Amniotic epithelial cell (primary cell): ENCODE results near the gene CSTF1.
"Not testable (repeated sequence)": the region's sequence is repeated elsewhere in the genome, so short reads cannot be mapped to it uniquely, and the experiment has no call there.

Source experiments
- DNase-seq: peaks from one replicate; pipeline ENCODE4 v3.0.0-alpha.2; 2010; ENCODE audit warnings: low read depth

CSTF1 gene

DNA sequence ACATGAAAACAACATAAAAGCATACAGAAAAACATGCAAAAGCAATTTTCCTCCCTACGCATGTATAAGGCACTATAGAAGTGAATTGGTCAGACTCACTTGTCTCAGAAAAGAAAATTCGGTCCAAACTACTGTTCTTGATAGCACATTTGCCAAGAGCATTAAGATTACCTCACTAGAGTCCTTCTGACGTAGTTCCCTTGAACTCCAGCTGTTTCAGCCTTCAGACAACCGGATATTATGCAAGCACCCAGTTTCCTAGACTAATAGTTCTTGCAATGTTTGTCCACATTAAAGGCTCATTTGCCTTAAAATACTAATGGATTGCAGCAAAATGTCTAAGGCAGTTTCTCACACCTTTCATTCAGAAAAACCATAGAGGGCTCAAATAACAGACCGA, 17.1 kb downstream of the CSTF1 start:
- peak; percentile 92 for DNase-seq

DNA sequence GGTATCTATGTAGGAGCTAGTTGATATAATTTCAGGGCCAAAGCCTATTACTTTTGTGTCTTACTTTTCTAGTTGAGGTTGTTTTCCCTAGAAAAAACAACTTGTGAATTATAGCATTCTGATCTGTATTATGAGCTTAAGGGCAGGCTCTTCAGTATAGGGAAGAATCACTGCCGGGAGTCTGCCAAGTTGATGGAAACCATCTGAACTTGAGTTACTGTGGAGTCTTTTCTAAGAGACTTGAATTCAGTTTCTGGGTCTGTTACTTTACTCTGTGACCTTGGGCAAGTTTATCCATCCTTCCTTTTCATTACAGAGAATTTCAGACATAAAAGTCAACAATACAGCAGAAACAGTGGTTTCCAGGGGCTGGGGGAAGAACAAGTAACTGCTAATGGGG, 17.5 kb downstream of the CSTF1 start:
- DNase-seq = no peak

DNA sequence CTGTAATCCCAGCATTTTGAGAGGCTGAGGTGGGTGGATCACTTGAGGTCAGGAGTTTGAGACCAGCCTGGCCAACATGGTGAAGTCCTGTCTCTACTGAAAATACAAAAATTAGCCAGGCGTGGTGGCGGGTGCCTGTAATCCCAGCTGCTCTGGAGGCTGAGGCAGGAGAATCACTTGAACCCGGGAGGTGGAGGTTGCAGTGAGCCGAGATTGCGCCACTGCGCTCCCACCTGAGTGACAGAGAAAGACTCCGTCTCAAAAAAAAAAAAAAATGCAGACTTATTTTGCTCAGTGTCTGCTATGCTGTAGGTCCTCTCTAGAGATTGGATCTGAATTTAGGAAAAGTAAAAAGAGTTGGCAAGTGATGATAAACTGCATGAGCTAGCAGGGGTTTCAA, 18.8 kb downstream of the CSTF1 start:
- DNase-seq = not testable (repeated sequence)

DNA sequence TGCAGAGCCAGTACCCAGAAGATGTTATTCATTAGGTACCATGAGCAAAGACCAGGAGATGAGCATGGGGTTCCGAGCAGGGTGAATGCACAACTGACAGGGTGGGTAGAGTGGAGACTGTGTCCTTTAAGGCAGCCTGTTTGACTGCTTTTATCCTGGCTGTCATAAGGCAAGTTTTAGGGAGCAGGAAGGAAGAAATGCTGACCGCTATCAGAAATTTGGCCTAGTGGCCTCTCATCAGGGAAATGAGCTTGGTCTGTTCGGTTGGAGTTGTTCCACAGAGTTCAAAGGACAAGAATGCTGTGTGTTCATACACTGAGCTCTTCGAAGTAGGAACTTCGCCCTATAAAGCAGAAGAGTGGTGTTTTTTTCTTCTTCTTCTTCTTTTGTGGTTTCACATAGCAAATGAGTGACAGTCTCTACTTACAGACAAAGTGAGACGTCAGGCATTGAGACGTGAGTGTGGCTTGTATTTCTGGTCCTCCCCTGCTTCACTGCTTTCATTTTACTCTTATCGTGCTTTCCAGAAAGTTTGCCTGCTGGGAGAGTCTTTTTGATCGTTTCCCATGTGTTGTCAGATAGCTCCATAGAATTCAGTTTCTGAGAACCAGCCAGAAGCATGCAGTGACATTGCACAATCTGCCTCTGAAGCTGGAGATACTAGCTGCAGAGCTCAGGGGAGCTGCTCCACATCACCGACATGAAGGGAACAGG, 19.5 kb downstream of the CSTF1 start, which contains the start of gene CASS4:
Gene CASS4, plus strand, starts transcription at position 502 of the 714 bp plus-strand sequence. Its CDS starts 199 bp downstream, at position 701.
- peak; percentile 87 for DNase-seq

DNA sequence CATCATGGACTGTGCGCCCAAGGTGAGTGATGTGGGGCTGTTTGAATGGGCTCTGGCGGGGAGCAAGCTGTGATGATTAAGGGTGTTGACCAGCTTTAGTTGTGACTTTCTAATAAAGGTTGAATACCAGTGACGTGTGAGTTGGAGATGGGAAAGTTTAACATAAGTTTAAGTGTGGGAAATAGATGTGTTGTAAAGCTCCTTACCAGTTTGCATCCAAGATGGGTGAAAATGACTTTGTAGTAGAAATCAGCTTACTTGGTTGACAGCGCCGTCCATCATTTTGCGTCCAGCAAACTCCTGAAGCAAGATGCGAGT, 20.0 kb downstream of the CSTF1 start:
- no peak for DNase-seq

DNA sequence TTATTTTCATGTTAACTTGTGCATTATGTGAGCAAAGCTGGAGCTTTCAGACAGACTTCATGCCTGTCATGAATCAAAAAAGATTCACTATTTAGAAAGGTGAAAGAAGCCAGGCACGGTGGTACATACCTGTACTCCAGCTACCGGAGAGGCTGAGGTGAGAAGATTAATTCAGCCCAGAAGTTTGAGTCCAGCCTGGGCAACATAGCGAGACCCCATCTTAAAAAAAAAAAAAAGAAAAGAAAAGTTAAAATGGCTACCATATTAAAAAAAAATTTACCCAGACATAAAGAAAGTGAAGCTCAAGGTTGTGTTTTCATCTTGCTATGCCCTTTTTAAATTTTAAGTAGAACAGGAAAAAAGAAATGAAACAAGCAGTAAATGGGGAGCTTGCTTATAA, 20.5 kb downstream of the CSTF1 start:
- no peak for DNase-seq

DNA sequence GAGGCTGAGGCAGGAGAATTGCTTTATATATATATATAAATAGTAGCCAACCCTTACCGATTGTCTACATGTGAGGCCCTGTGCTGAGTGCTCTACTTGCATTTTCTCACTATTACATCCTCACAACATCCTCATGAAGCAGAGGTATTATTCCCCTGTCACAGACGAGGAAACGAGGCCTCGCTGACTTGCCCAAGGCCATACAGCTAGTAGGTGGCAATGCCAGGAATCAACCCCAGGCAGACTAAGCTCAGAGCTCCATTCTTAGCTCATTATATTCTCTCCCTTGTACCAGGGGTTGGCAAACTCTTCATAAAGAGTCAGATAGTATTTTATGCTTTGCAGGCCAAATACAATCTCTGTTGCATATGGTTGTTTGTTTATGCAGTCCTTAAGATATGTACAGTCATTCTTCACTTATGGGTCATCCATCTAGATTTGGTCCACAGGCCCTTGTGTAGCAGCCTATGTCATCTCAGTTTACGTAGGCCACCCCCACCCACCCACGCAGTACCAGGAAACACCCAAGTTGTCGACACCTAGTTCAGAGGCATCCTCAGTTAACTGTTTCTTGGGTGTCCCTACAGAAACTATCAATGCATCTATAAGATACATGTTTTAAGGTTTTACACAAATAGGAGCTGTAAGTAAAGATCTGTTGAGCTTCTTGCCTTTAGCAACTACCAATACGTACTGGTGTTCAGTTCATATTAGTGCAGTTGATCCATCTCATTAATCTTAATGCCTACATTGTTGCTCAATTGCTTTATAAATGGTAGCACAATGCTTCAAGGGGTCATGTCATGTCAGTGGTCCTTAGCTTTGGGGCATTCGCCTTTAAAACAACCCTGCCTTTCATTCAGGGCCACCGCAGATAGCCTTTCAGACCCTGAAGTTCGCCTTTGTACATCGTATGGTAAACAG, 22.7 kb downstream of the CSTF1 start:
- DNase-seq = peak; percentile 79

DNA sequence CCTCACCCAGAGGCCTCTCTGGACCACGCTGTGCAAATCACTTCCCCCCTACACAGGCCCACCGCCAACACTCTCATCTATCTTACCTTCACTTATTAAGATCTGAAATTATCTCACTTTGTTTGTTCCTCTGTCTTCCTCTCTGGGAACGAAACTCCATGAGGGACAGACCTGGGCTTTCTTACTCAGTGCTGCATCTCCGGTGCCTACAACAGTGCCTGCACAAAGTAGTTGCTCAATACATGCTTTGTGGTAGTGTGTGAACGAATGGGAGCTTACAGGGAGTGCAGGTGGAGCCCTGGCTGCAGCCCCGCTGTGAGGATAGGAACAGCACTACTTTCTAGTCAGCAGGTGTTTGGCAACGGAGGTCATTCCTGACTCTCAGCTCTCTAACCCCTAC, 25.0 kb downstream of the CSTF1 start:
- DNase-seq = no peak

DNA sequence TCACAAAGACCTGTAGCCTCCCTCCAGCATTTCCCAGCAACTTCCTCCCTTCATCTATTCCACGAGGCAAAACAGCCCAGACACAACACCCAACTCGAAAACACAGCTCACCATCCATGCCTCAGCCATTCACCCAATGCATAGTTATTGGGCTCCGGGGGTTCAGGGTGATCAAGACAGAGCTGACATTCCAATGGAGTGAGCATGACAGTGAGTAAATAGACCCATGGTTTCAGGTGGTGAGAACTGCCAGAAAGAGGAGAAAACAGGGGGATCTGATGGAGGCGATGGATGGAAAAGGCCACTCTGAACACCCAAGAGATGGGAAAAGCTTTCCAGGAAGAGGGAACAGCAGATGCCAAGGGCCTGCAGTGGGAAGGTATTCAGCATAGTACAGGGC, 25.5 kb downstream of the CSTF1 start:
- no peak for DNase-seq

DNA sequence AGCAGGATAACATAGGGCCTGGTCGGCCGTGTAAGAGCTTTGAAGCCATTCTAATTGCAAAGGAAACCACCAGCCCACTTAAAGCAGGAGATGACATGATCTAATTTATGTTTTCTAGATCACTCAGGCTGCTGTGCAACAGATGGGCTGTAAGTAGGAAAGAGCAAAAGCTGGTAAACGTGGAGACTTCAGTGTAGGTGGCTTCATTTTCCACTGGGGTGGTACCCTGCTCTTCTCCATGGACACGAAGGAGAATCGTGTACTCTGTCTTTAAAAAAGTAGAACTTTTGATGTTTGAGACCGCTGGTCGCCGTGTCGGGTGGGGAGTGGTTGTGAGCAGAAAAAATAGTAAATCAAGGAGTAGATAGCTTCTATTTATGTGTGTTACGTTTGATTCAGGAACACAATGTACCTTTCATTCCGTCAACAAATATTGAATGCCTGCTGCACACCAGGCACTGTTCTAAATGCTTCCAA, 26.0 kb downstream of the CSTF1 start:
- no peak for DNase-seq

DNA sequence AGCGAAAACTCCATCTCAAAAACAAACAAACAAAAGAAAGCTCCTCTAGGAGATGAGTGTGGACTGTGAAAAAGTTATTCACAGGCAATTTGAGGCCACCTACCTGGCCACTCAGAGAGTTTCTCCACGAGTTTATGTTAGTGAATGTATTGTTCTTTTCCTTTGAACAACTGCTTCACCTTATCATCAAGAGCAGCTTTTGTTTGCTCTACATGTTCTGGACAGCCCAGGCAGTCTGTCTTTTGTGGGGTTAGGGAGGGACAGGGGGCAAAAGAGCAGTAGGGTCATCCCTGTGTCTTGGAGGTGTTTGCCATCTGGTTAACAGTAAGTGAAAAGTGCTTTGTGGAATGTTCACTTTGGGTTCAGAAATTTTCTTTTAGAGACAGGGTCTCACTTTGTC, 27.6 kb downstream of the CSTF1 start:
- no peak for DNase-seq

DNA sequence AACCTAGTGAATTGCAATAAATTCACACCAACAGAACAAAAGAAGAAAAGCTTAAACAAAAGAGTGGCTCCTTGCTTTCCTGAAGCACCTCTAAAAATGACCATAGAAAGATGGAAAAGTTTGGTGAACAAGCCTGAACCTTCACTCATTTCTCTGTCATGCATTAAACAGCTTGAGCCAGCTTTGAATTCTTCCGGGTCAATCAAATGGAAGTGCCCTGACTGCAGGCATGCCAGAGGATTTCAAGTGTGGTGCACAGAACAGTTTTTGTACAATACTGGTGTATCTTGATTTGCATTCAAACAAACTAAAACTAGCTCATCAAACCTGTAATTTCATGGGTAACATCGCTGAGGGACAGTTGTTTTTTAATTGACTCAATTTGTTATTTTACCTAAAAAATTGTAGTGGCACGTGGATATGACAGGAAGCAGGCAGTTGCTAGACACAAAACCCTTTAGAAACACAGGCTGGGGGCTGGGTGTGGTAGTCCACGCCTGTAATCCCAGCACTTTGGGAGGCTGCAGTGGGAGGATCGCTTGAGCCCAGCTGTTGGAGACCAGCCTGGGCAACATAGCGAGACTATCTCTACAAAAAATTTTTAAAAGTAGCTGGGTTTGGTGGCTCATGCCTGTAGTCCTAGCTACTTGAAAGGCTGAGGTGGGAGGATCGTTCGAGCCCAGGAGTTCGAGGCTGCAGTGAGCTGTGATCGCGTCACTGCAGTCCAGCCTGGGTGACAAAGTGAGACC, 28.7 kb downstream of the CSTF1 start:
- DNase-seq = no peak

DNA sequence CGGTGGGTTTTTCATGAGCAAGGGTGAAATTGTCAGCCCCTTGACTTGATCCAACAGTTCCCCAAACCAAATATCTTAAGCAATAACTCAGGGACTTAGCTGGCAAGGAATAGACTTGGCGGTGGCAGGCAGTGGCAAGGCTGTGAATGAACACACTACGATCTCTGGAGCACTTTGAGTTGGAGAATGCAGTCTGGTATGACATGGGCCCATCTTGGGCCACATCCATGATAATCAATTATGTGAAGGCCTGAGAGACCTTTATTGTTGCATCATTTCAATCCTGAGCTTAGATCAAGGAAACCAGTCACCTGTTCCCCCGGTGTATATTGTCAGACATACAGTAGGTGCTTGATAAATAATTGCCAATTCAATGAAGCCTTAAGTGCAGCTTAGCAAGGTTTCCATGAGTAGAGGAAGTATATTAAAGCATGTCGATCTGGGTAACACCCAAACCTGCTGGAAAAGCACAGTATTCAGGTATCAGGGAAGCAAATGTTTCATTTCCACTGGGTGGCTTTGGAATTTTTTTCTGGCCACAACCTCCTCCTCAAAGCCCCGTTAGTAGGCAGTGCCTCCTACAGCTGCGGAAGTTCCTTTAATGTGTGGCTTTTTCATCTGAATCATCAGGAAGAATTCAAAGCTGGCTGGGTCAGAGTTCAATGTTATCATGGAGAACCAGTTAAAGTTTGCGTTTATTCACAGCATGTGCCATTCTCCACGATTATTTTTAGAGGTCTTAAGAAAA, 29.8 kb downstream of the CSTF1 start:
- DNase-seq = peak; percentile 84

DNA sequence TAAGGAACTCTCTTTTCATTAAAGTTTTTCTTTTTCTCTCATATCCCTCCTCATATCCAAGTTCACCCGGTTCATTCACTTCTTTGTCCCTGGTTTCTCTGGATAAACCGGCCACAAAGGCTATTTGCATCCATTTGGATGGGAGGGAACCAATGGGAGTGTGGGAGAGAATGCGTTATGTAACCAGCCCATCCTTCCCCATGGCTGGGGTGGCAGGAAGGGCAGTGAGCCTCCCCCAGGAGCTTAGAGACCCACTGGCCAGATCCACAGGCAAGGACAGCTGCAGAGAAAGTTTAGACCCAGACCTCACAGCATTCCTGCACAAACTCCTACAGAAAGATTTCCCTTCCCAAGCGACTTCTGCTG, 30.4 kb downstream of the CSTF1 start:
- DNase-seq = no peak

DNA sequence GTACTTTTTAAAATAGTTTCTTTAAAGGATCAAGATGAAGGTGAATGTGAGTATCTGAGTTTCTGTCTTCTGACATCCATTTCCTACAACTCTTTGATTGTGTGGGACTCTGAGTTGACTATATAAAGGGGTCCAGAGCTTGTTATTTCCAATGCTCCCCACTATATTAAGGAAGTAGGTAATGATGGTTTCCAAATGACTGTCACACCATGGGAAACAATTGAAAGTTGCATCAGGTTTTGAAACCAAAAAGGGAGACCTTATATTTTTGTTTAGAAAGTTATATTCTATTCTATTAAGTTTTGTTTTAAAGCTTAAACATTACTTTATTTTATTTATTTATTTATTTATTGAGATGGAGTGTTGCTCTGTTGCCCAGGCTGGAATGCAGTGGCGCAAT, 30.8 kb downstream of the CSTF1 start:
- DNase-seq = no peak

DNA sequence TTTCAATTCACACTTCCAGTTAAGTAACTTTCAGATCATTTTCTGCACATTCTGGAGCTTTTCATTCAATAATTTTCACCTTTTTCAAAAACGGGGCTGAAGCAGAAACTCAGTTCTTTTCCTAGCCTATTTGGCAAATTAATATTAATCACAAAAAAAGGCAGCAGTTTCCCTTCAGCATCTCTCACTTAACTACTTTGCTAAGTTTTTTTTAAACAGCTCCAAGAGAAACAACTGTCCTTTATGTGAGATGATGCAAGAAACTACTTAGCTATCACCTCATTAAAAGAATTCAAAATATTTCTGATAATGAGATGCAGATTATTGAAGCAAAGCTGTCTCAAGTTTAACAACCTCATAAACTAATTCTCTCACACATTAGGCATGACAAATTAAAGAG, 31.4 kb downstream of the CSTF1 start:
- DNase-seq = no peak

DNA sequence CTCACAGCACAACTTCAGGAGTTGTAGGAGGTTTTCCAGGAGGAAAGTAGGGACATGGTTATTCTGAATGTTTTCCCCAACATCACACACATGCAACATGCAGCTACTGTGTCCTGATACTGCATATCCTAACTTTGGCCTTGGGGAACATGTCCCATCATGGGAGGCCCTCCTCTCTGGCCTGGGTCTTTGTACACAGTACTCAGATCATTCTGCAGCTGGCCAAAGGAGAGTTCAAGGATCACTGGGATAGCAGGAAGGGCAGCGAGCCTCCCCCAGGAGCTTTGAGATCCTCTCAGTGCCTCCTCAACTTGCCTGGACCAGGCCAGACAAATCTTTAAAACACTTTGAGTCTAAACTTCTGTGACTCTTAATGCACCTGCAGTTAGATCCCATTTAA, 32.5 kb downstream of the CSTF1 start:
- DNase-seq = no peak

DNA sequence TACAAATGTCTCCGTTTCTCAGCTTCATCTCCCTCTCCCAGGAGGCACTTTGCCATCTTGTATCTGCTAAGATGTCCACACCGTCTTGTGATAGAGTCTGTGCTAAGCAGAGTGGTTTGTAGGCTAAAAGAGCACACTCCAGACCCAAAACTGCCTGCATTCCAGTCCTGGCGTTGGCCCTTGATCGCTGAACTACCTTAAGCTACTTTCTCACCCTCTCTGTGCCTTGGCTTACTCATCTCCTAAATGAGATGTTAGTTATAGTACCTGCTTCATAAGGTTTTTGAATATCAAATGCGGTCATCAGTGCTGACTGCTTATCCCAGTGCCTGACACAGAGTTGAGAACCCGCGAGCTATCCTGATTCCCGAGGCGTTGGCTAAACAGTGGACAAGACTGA, 33.6 kb downstream of the CSTF1 start:
- no peak for DNase-seq

DNA sequence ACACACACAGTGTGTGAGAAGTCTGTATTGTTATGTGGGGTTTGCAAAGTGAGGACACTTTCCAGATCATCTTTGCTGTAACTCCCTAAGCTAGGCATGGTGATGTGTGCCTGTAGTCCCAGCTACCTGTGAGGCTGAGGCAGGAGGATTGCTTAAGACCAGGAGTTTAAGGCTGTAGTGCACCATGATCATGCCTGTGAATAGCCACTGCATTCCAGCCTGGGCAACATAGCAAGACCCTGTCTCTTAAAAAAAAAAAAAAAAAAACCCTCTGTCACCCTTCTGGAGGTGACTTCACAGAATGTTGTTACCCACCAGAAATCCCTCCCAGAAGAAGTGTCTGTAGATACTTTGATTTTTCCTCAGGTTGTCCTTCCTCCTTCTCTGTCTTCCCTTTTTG, 34.5 kb downstream of the CSTF1 start:
- no peak for DNase-seq

DNA sequence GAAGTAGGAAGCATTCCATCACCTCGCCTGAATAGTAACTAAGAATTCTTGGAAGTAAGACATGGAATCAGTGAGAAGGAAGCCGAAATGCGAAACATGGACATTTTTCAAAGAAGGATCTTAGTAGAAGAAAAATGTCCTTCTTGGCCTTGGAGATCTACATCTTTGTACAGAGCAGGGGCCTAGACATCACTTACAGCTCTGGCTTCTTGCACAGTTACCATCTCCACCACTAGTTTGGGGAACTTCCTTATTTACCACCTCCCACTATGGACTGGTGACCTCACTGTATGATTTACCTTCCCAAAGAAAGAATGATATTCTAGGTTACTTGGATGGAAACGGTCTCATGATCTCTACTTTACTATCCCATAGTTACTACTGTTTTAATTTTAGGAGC, 35.4 kb downstream of the CSTF1 start:
- DNase-seq = no peak

DNA sequence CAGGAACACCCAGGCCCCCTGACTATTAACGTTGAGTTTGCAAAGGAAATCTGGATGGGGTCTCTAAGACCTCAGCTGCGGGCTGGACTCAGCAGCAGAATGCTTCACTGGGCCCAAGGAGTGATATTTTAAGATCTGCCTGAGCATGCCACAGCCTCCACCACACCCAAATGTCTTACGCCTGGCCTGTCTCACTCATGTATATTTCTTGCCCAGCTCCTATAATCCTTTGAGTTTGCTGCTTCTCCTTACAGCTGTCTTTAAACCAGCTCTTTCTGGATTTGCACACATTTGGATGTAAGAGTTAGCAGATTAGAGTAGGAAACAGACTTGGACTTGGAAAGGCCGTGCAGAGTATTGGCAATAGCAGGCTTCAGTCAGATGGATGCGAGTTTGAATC, 36.0 kb downstream of the CSTF1 start:
- no peak for DNase-seq

DNA sequence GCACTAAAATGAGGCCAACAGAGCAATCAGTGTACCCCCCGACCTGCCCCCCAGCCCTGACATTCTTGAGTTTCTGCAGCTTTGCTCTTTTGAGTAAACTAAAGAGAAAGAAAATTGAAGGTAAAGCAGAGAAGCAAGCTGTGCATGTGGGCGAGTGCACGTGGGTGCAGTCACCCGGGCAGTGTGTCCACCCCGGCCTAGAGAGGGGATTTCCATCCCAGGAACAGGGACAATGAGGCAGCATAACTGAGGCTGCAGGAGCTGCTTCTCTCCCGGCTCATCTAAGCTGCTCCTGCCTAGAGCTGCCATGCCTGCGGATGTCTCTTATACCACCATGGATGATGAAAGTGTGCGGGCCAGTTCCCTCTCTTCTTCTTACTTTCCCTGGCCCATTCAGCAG, 36.4 kb downstream of the CSTF1 start:
- DNase-seq = no peak
